ENCODE measurements around the gene SECISBP2L.

Gene SECISBP2L

GRCh38 chr15:49059491-49059890 lies 13.2 kb upstream of the SECISBP2L start:
- DNase-seq, result no peak

- DNase-seq, result no peak
Measured at GRCh38 chr15:49058559-49058958, 12.3 kb upstream of the SECISBP2L start.

GRCh38 chr15:49055630-49056029 lies 9.4 kb upstream of the SECISBP2L start:
- no peak for DNase-seq

GRCh38 chr15:49052662-49053061 lies 6.4 kb upstream of the SECISBP2L start:
- DNase-seq, result no peak

- no peak for DNase-seq
Measured at GRCh38 chr15:49047456-49047855, 1.2 kb upstream of the SECISBP2L start.

- no peak for DNase-seq
Measured at GRCh38 chr15:49045751-49046219, 461 bp downstream of the SECISBP2L start.

- no peak for DNase-seq
Measured at GRCh38 chr15:49044766-49045606, 1.3 kb downstream of the SECISBP2L start.

GRCh38 chr15:49044002-49044401 lies 2.2 kb downstream of the SECISBP2L start:
- no peak for DNase-seq

- no peak for DNase-seq
Measured at GRCh38 chr15:49042165-49042564, 4.1 kb downstream of the SECISBP2L start.

- DNase-seq, result no peak
Measured at GRCh38 chr15:49041426-49041825, 4.8 kb downstream of the SECISBP2L start.

- no peak for DNase-seq
Measured at GRCh38 chr15:49040151-49040550, 6.1 kb downstream of the SECISBP2L start.

- DNase-seq, result no peak
Measured at GRCh38 chr15:49038382-49038781, 7.9 kb downstream of the SECISBP2L start.

GRCh38 chr15:49037546-49037940 lies 8.7 kb downstream of the SECISBP2L start:
- DNase-seq, result no peak

GRCh38 chr15:49036650-49037545 lies 9.3 kb downstream of the SECISBP2L start:
- DNase-seq, result no peak

- DNase-seq, result no peak
Measured at GRCh38 chr15:49035825-49036224, 10.4 kb downstream of the SECISBP2L start.

- DNase-seq, result no peak
Measured at GRCh38 chr15:49032601-49033145, 13.6 kb downstream of the SECISBP2L start.

- DNase-seq, result no peak
Measured at GRCh38 chr15:49031804-49032203, 14.4 kb downstream of the SECISBP2L start.

- DNase-seq, result no peak
Measured at GRCh38 chr15:49026700-49027099, 19.5 kb downstream of the SECISBP2L start.

- no peak for DNase-seq
Measured at GRCh38 chr15:49024840-49025239, 21.4 kb downstream of the SECISBP2L start.

- DNase-seq, result no peak
Measured at GRCh38 chr15:49023354-49023753, 22.9 kb downstream of the SECISBP2L start.

GRCh38 chr15:49015896-49016295 lies 30.4 kb downstream of the SECISBP2L start:
- DNase-seq, result no peak

GRCh38 chr15:48999314-48999713 lies 46.9 kb downstream of the SECISBP2L start:
- no peak for DNase-seq

GRCh38 chr15:48996276-48996675 lies 50.0 kb downstream of the SECISBP2L start:
- no peak for DNase-seq
